IPS-18c (cell line): ENCODE measurements around the gene PRC1.

Experiments
- H3K4me3 ChIP-seq: 2 replicates; pipeline ENCODE4 v1.7.0; 2013; ENCODE audit warnings: low read depth, mild to moderate bottlenecking, low read length, moderate library complexity; ENCODE audit not compliant: insufficient read depth
- H3K9me3 ChIP-seq: one replicate; pipeline ENCODE4 v1.6.1; 2013; ENCODE audit warnings: mild to moderate bottlenecking, low read length, moderate library complexity; ENCODE audit not compliant: control insufficient read depth, insufficient read depth

Gene PRC1

DNA sequence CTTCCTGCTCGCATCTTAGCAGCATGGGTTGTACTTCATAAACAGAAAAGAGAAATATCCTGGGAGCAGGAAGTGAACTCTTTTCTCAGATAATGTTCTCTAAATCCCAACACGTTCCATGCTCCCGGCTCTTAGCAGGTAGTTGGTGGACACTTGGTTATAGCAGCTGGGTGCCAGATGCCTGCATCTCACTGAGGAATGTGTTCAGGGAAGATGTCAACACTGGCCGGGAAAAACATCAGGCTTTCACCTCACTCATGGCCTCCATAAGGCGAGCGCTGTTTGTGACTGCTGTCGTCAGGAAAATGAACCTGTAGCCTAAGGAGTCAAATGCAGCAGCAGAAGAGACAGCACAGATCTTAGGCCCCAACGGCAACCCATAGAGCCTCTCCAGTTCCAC is 4.4 kb upstream of the PRC1 start:
- no peaks in the 10 kb centered on the region for H3K9me3 ChIP-seq

DNA sequence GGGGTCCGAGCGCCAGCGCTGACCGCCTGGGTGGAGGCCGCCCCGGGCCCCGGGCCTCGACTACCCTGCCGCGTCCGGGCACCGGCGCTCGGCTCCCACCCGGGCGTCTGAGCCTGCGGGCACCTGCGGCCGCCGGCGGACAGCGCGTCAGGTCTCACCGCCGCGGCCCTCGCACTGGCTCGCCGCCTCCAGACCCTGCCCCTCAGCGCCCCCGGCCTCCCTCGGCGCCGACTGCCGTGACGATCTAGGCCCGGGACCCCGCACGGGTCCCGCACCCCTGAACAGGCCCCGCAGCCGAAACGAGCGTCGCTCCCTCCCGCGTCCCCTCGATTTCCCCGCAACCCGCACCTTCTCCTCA is 297 bp downstream of the PRC1 start:
- Histone ChIP-seq H3K4me3 (peak overlapping the region; percentile 96), H3K9me3 (no peaks in the 10 kb centered on the region)

More for the DNA sequence above, 4.4 kb upstream of the PRC1 start:
- no peak overlapping the region for H3K4me3 ChIP-seq

DNA sequence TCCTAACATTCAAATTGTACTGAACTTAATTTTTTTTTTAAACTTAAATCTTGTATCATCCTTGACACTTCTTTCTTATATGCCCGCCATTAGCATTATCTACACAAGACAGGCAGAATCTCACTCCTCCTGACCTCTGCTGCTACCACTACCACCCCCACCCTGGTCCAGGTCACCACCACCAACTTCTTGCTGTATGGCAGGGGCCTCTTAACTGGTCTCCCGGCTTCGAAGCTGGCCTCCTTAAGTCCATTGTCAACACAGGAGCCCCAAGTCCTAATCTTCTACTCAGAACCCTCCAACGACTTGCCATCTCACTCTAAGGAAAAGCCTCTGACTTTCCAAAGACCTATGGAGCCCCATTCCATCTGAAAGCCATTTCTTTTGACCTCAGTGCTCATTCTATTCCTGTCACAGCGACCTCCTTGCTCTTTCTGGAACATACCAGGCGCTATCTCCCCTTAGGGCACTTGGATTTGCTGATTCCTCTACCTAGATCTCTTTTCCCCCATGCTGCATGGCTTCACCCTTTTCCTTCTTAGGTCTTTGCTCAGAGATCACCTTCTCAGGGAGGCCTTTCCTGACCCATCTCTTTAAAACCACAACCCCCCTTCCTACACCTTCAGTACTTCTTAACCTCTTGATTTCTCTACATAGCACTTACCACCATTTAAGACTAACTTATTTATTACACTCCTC is 2.6 kb downstream of the PRC1 start:
- no peak overlapping the region for H3K4me3 ChIP-seq
- no peaks in the 10 kb centered on the region for H3K9me3 ChIP-seq

DNA sequence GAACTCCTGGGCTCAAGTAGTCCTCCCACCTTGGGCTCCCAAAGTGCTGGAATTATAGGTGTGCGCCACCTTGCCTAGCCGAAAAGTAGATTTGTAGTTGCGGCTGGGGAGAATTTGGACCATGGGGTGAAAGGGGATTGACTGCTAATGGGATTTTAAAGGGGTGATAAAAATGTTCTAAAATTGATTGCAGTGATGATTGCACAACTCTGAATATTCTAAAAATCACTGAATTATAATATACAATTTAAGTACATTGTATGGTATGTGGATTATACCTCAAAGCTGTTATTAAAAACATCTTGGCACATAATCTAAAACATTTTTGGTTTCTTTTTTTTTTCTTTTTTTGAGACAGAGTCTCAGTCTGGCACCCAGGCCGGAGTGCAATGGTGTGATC is 3.9 kb downstream of the PRC1 start:
- Histone ChIP-seq H3K9me3 (no peaks in the 10 kb centered on the region), H3K4me3 (no peak overlapping the region)

DNA sequence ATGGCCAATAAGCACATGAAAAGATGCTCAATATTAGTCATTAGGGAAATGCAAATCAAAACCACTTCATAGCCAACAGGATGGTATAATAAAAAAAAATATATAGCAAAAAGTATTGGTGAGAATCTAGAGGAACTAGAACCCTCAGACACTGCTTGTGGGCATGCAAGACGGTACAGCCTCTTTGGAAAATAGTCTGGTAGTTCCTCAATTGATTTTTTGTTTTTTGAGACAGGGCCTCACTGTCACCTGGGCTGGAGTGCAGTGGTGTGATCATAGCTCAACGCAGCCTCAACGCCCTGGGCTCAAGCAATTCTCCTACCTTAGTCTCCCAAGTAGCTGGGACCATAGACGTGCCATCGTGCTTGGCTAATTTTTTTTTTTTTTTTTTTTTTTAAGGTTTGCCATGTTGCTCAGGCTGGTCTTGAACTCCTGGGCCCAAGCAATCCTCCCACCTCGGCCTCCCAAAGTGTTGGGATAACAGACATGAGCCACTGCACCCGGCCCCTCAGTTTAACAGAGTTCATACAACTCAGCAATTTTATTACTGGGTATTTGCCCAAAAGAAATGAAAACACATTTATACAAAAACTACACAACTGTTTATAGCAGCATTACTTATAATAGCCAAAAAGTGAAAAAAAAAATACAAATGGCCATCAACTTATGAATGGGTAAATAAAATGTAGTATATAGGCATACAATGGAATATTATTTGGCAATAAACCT is 5.1 kb downstream of the PRC1 start:
- no peaks in the 10 kb centered on the region for H3K9me3 ChIP-seq
- H3K4me3 ChIP-seq: no peak overlapping the region

DNA sequence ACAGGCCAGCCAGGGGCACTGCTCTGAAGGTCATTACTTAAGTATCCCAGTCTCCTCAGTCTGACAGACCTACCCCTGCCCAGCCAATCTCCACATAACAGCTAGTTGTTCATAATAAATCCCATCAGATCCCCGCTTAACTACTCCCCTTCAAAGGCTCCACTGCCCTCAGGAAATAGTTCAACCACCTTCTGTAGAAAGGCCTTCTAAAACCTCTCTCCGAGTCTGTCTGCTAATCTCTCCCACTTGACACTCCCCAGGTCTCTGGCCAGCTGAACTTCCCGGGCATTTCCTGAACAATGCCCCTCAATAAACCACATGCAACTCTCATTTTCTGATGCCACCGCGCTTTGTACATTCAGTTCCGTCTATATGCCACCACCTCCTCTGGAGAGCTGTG is 6.0 kb downstream of the PRC1 start:
- H3K4me3 ChIP-seq: no peak overlapping the region
- H3K9me3 ChIP-seq: no peaks in the 10 kb centered on the region

DNA sequence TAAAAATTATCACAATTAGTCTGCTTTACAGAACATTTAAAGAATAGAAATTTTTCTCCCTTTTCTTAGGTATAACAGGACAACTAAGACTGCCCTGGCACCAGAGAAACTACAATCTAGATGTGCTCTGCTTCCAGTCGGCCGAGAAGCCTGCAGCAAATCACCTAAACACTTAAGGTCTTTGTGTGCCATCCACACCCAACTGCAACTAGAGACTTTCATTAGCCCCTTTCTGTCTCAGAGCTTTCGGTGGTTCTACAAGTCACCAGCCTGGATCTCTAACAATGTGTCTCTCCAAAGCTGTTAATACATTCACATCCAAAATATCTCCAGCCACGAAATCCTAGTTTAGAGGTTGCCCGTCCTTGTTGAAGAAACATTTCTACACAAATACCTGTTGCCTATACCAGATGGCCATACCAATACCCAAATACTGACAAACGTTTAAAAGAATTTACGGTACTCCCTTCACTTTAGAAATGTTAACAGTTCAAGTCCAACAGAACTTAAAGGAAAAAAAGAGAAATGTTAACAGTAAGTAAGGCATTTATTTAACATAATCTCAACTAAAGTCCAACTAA is 6.7 kb downstream of the PRC1 start:
- Histone ChIP-seq H3K4me3 (no peak overlapping the region), H3K9me3 (no peaks in the 10 kb centered on the region)

DNA sequence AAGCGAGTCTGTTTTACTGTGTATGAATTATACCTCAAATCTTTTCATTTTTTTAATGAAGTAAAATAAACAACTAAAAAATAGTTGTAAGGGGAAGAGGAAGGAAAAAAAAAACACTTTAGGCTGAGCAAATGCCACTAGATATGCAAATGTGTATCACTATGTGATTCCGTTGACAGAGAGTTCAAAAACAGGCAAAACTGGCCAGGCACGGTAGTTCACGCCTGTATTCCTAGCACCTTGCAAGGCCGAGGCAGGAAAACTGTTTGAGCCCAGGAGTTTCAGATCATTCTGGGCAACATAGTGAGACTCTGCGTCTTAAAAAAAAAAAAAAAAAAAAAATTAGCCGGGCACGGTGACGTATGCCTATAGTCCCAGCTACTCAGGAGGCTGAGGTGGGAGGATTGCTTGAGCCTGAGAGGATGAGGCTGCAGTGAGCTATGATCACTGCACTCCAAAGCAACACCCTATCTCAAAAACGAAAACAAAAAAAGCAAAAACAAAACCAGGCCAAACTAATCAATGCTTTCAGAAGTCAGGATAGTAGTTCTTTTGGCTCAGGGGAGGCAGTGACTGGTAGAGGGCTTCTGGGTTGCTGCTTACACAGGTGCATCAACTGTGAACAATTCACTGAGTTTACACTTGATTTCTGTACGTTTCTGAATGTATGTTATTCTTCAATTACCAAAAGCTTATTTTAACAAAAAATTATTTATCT is 7.4 kb downstream of the PRC1 start:
- no peak overlapping the region for H3K4me3 ChIP-seq

DNA sequence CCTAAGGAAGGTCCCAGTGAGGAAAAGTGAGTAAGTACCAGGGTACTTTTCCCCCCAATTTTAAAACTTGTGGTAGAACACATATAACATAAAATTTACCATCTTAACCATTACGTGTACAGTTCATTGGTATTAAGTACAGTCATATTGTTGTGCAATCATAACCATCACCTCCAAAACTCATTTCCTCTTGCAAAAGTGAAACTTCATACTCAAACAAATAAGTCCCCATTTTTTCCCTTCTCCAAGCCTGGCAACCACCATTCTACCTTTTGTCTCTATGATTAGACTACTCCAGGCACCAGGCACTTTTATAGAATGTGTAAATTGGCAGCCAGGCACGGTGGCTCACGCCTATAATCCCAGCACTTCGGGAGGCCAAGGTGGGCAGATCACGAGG is 12.2 kb downstream of the PRC1 start:
- Histone ChIP-seq H3K4me3 (no peak overlapping the region), H3K9me3 (peaks cover 2% of the 10 kb centered on the region)

More for the DNA sequence above, 7.4 kb downstream of the PRC1 start:
- no peaks in the 10 kb centered on the region for H3K9me3 ChIP-seq

DNA sequence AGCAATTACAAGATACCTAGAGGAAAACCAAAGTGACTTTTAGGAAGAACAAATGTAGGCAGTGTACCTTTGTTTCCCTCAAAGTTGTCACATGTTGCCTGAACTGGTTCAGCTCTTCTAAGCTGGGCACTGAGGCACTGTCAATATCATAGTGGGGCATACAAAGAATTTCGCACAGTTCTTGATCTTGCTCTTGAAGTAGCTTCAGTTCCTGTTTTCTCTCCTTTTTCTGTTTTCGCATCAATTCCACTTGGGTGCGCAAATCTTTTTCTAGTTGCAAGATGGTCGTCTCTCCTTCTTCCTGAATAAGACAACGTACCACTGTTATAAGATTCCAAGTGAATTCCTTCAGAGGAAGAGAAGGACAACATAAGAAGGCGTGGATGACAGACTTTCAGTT is 12.7 kb downstream of the PRC1 start:
- Histone ChIP-seq H3K4me3 (no peak overlapping the region), H3K9me3 (peaks cover 2% of the 10 kb centered on the region)

DNA sequence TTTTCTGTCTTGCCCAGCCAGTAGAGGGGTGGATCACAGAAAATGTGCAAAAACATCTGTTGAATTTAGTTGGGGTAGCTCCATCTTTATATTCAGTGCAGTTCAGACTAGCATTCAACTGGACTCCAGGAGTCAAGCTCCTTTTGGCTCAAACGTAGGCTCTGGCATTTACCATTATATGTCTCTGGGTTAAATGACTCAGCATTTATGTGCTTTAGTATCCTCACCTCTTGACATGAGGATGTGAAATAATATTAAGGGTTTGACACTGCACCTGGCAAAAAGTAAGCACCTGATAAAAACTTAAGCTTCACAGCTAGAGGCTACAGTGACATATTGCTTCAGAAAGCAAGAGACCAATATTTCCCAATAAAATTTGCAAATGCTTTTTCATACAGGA is 14.8 kb downstream of the PRC1 start:
- no peak overlapping the region for H3K4me3 ChIP-seq
- peaks cover 2% of the 10 kb centered on the region for H3K9me3 ChIP-seq

DNA sequence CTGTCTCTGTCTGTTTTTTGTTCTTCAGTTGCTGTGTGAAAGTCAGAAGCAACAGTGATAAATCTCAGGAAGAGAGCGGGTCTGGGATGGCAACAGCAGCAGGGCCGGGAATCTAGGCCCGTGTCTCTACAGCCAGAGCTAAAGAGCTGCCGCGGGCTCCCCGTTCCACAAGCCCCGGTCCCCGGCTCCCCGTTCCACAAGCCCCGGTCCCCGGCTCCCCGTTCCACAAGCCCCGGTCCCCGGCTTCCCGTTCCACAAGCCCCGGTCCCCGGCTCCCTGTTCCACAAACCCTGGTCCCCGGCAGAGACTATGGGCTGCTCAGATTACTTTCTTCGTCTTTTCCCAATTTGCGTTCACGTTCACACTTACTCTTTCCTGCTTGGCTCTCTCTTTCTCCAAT is 20.1 kb downstream of the PRC1 start:
- Histone ChIP-seq H3K4me3 (no peak overlapping the region), H3K9me3 (peaks cover 2% of the 10 kb centered on the region)

DNA sequence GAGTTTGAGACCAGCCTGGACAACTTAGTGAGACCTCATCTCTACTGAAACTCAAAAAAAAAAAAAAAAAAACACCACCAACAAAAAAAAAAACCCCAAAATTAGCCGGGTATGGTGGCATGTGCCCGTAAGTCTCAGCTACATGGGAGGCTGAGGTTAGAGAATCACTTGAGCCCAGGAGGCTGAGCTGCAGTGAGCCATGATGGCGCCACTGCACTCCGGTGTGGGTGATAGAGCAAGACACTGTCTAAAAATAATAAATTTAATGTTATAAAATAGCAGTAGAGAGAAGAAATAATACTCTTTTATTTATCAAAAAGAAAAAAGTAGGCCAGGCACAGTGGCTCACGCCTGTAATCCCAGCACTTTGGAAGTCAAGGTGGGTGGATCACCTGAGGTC is 22.2 kb downstream of the PRC1 start:
- no peak overlapping the region for H3K4me3 ChIP-seq
- no peaks in the 10 kb centered on the region for H3K9me3 ChIP-seq

DNA sequence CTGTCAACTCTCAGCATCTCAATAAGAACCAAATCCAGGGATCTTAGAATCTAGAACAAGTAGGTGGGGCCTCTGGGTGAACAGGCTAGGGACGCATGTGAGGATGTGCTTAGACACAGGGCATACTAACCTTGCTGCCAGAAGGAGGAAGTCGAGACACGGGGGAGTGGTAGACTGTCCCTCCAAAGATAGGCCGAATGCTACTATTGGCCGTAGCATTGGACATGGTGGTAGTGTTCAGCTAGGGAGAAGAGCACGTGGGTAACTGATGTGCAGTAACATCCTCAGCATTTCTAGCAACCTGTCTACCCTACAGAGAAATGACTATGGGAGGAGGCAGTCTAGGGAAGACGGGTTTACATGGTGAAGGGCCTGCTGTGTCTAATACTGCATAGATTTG is 24.1 kb downstream of the PRC1 start:
- H3K9me3 ChIP-seq: no peaks in the 10 kb centered on the region
- no peak overlapping the region for H3K4me3 ChIP-seq

DNA sequence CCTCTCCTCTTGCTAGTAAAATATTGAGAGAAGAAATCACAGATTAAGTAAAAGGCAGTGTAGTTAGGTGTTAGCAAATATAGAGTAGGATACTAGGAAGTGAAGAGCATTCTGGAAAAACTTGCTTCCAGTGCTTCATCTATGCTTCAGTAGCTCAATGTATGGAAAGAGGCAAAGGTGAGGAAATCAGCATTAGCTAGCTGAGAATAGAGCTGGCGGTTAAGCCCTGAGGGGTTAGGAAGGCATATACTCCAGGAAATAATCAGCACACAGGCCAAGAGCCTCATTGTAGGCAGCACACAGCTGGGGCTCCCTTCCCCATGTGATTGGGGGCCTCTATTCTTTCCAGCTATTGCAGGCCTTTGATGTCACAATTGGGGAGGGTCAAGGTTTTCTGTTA is 25.9 kb downstream of the PRC1 start:
- H3K9me3 ChIP-seq: no peaks in the 10 kb centered on the region

DNA sequence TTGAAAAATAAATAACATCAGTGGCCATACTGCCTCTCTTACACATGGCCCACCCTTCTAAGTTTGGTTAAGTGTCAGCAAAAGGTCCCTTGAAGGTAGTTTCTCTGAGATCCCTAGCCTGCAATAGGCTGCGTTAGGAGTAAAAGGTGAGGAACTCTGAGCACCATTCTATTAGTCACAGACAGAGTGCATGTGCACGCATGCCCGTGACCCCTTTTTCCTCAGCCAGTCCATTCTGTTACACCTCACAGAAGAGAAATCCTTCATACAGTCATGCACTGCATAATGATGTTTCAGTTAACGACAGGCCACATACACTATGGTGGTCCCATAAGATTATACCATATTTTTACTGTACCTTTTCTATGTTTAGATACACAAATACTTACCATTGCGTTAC is 27.1 kb downstream of the PRC1 start:
- Histone ChIP-seq H3K4me3 (no peak overlapping the region), H3K9me3 (no peaks in the 10 kb centered on the region)

More for the DNA sequence above, 25.9 kb downstream of the PRC1 start:
- H3K4me3 ChIP-seq: no peak overlapping the region

DNA sequence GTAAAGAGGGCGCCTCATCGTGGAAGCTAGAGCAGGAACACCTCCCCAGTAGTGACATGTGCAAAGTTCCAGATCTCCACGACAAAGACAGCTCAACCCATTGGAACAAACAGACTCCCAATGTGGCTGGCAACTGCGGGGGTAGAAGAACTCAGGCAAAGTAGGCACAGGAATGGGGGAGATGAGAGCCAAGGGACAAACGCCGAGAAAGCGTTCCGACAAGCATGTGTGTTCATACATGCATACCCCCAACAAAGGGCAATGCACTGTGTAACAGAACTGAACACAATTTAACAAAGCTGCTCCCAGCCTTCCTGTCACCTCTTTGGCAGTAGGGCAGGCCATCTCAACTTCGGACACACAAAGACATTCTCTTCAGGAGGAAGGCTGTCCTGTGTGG is 28.1 kb downstream of the PRC1 start:
- no peaks in the 10 kb centered on the region for H3K9me3 ChIP-seq
- H3K4me3 ChIP-seq: no peak overlapping the region

DNA sequence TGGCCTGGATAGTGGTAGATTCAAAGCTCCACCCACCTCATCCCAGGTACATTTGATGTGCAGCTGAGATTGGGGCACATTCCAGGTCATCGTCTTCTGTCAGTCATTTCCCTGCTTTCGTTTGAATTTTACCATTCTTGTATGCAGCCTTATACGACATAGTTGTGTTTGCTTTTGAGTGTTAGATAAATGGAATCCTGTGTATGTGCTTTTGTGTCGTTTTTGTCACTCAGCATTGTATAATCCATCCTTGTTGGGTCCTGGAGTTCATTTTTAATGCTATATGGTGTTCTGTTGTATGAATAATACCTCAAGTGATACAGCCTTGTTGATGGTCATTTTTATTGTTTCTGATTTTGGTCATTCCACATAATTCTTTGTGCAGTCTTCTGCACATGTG is 32.3 kb downstream of the PRC1 start:
- Histone ChIP-seq H3K4me3 (no peak overlapping the region), H3K9me3 (no peaks in the 10 kb centered on the region)
